C4-2B (cell line): ENCODE measurements around the gene PTEN.

Experiments
- H3K27ac ChIP-seq: fragments of 450-650 bp; 2 replicates; pipeline ENCODE4 v1.5.1; 2017
- CTCF ChIP-seq: fragments of 450-650 bp; conservative IDR thresholded peaks from 2 replicates; pipeline ENCODE4 v1.5.1; 2017; ENCODE audit warnings: mild to moderate bottlenecking
- ZFX ChIP-seq: fragments of 450-650 bp; IDR thresholded peaks from 2 replicates; pipeline ENCODE4 v1.6.1; 2017

The PTEN gene

GRCh38 chr10:87952612-87953011 is 89.2 kb downstream of the PTEN start:
- no peak for TF ChIP-seq ZFX
- no peak for TF ChIP-seq CTCF

GRCh38 chr10:87956055-87956454 is 92.6 kb downstream of the PTEN start:
- no peak for TF ChIP-seq ZFX
- H3K27ac ChIP-seq: no peak overlapping the region

More at GRCh38 chr10:87952612-87953011, 89.2 kb downstream of the PTEN start:
- no peak overlapping the region for H3K27ac ChIP-seq

- TF ChIP-seq CTCF (no peak), ZFX (no peak)
- H3K27ac ChIP-seq: no peak overlapping the region
Observed at GRCh38 chr10:87957702-87958101, 94.3 kb downstream of the PTEN start.

- no peak overlapping the region for H3K27ac ChIP-seq
- no peak for TF ChIP-seq CTCF
- no peak for TF ChIP-seq ZFX
Observed at GRCh38 chr10:87960230-87960629, 96.8 kb downstream of the PTEN start.

GRCh38 chr10:87961314-87961713 is 97.9 kb downstream of the PTEN start:
- no peak overlapping the region for H3K27ac ChIP-seq
- TF ChIP-seq ZFX: no peak
- no peak for TF ChIP-seq CTCF

- TF ChIP-seq CTCF (no peak), ZFX (no peak)
- H3K27ac ChIP-seq: no peak overlapping the region
Observed at GRCh38 chr10:87966459-87966858, 103.0 kb downstream of the PTEN start.

GRCh38 chr10:87973635-87974034 is 110.2 kb downstream of the PTEN start:
- no peak overlapping the region for H3K27ac ChIP-seq
- TF ChIP-seq CTCF (no peak), ZFX (no peak)

GRCh38 chr10:87974130-87974529 is 110.7 kb downstream of the PTEN start:
- H3K27ac ChIP-seq: no peak overlapping the region

More at GRCh38 chr10:87974130-87974529, 110.7 kb downstream of the PTEN start:
- TF ChIP-seq CTCF: no peak
- TF ChIP-seq ZFX: no peak
